Uterus (tissue), 4 donors: ENCODE data around the gene ADGRL2. TPM values are rescaled to one million over a fixed set of nuclear protein-coding genes. Genes with fewer than 3 reads are reported as not detected.

Experiments
- DNase-seq, 2 donors: peaks; one replicate each; pipeline ENCODE4 v3.0.0-alpha.2; 2019 to 2020
- H3K27ac ChIP-seq, 2 donors: fragments of 200-600 bp; sonication (generic); 1 replicate in 1 of 2; 2 replicates in 1 of 2; pipeline ENCODE4 v1.5.1; 2016 to 2018
- H3K27me3 ChIP-seq, 2 donors: fragments of 200-600 bp; sonication (generic); one replicate each; pipeline ENCODE4 v1.5.1; 2018 to 2019; ENCODE audit warnings: control low read depth in 1 of 2
- H3K36me3 ChIP-seq, 2 donors: fragments of 200-600 bp; sonication (generic); one replicate each; pipeline ENCODE4 v1.5.1; 2019; ENCODE audit warnings: control low read depth in 1 of 2
- H3K4me1 ChIP-seq, 2 donors: fragments of 200-600 bp; sonication (generic); one replicate each; pipeline ENCODE4 v1.5.1; 2018 to 2019; ENCODE audit warnings: control low read depth in 1 of 2
- H3K4me3 ChIP-seq, 2 donors: fragments of 200-600 bp; sonication (generic); 1 replicate in 1 of 2; 2 replicates in 1 of 2; pipeline ENCODE4 v1.5.1; 2018 to 2019; ENCODE audit warnings: mild to moderate bottlenecking in 1 of 2
- H3K9me3 ChIP-seq, 2 donors: fragments of 200-600 bp; sonication (generic); one replicate each; pipeline ENCODE4 v1.5.1; 2019; ENCODE audit warnings: control low read depth in 1 of 2
- CTCF ChIP-seq, 4 experiments: fragments of 200-600 bp in 2 of 4; fragments of 450-650 bp in 2 of 4; sonication (generic) in 2 of 4; IDR thresholded peaks; one replicate each; pipeline ENCODE4 v1.5.1; 2016 to 2019; ENCODE audit warnings: antibody characterized with exemption in 4 of 4, mild to moderate bottlenecking in 2 of 4, moderate library complexity in 1 of 4
- POLR2A ChIP-seq, 2 donors: fragments of 450-650 bp; IDR thresholded peaks; one replicate each; pipeline ENCODE4 v1.6.1; 2016; ENCODE audit warnings: antibody characterized with exemption in 2 of 2, mild to moderate bottlenecking in 1 of 2, moderate library complexity in 1 of 2
- intact Hi-C: fragments of 100-400 bp; cut with DNase I; formaldehyde crosslinking; loops from one replicate; pipeline ENCODE4 v1.15.1; 2023; ENCODE audit warnings: low total_unique reads
- total RNA-seq, 4 donors: library from RNA; depleted of rRNA in 3 of 4; stranded (reverse); fragments of >200 nt in 3 of 4; gene quantifications; one replicate each; pipeline versions ENCODE4 v1.1.0 to v1.2.4, GENCODE V29; 2014 to 2023
- donor health status: DM: yes; HTN: yes; CAD: no.

Gene ADGRL2
- total RNA-seq, 4 donors from 2014 or later: 29.1 to 200 (median 50.7) TPM

- Histone ChIP-seq H3K36me3 (no peaks in the 10 kb centered on the region), H3K4me1 (no peaks in the 10 kb centered on the region), H3K9me3 (no peaks in the 10 kb centered on the region), H3K27ac (no peak overlapping the region), H3K4me3 (no peak overlapping the region), H3K27me3 (no peaks in the 10 kb centered on the region)
- DNase-seq: no peak
- intact Hi-C loops: no loop called here
- no peak for TF ChIP-seq POLR2A (IDR thresholded peaks at IDR 0.05)
Observed at GRCh38 chr1:81758181-81758580, 42.6 kb upstream of the ADGRL2 start.

DNA sequence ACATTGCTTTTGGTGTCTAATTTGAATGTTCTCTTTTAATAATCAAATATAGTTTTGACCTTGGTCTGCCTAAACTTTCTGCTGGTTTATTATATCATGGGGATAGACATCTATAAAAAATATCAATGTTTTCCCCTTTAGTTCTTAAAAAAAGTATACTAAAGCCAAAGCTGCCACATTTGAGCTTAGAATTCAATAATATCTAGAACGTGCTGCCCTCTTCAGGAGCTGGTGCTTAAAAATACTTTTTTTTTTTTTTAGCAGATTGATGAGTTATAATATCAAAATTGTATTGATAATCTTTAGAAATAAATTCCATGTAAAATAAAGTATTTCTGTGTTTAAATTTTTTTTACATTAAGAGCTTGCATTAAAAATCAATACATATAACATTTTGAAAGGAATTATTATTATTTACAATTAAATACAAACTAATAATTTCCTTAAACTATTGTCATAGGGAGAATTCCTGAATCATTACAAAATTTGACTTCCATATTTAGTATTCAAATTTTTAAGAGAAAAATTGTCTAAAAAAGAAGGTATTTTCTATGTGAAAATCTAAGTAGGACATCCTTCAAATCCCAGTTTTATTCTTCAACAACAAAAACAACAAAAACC, 40.1 kb upstream of the ADGRL2 start:
- no peaks in the 10 kb centered on the region for H3K9me3 ChIP-seq
- no peaks in the 10 kb centered on the region for H3K27me3 ChIP-seq
- intact Hi-C loops: no loop called here
- DNase-seq: no peak
- no peak overlapping the region for H3K27ac ChIP-seq
- TF ChIP-seq POLR2A (IDR thresholded peaks at IDR 0.05): no peak
- peak in 2 of 4 experiments; percentile 17 to 18 for TF ChIP-seq CTCF (IDR thresholded peaks at IDR 0.05)
- H3K4me3 ChIP-seq: no peak overlapping the region
- no peaks in the 10 kb centered on the region for H3K36me3 ChIP-seq
- no peaks in the 10 kb centered on the region for H3K4me1 ChIP-seq

DNA sequence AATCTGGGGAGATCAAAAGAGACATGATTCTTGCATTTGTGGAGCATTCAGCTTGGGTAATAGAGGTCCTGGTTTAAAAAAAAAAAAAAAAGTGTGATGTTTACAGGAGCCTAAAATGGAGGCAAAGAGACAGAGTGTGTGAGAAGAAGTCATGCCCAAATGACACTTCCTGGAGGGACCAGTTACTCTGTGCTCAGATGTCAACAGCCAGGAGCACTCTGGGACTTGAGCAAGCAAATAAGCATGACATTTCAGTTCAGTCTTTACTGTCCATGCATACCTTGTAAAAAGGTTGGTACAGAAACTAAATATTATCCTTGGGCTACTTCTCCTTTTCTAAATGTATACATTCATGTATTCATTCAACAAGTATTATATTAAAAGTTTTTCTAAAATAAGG, 25.2 kb upstream of the ADGRL2 start:
- TF ChIP-seq CTCF (IDR thresholded peaks at IDR 0.05) (no peak), POLR2A (IDR thresholded peaks at IDR 0.05) (no peak)
- H3K27ac ChIP-seq: no peak overlapping the region

GRCh38 chr1:81780705-81781454, 19.9 kb upstream of the ADGRL2 start:
- no peaks in the 10 kb centered on the region for H3K36me3 ChIP-seq
- no peaks in the 10 kb centered on the region for H3K4me1 ChIP-seq
- H3K9me3 ChIP-seq: no peaks in the 10 kb centered on the region
- TF ChIP-seq POLR2A (IDR thresholded peaks at IDR 0.05) (no peak), CTCF (IDR thresholded peaks at IDR 0.05) (no peak)
- DNase-seq: no peak
- intact Hi-C loops: no loop called here
- H3K27ac ChIP-seq: no peak overlapping the region
- H3K4me3 ChIP-seq: no peak overlapping the region
- no peaks in the 10 kb centered on the region for H3K27me3 ChIP-seq

More for the DNA sequence above, 25.2 kb upstream of the ADGRL2 start:
- Histone ChIP-seq H3K9me3 (no peaks in the 10 kb centered on the region), H3K4me1 (no peaks in the 10 kb centered on the region), H3K36me3 (no peaks in the 10 kb centered on the region), H3K4me3 (no peak overlapping the region), H3K27me3 (no peaks in the 10 kb centered on the region)
- intact Hi-C loops: no loop called here
- no peak for DNase-seq

DNA sequence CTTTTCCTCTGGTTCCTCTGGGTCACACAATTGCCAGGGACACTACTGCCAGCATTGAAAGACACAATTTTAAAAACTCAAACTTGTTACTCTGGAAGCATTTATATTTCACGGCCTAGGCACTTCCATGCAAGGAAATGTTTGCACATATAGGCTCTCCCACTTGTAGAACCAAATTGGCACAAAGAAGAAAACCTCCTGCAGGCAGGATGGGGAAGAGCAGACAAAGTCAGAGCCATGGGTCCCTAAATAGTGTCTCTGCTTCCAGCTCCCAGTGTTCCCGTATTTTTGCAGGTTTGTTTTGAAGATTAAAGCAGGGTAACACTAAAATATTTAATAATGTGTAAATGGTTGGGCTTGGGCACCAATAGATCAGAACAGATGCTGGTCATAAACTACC, 19.0 kb upstream of the ADGRL2 start:
- Histone ChIP-seq H3K9me3 (no peaks in the 10 kb centered on the region), H3K36me3 (no peaks in the 10 kb centered on the region), H3K4me1 (no peaks in the 10 kb centered on the region), H3K27me3 (no peaks in the 10 kb centered on the region), H3K4me3 (no peak overlapping the region), H3K27ac (no peak overlapping the region)
- DNase-seq: no peak
- TF ChIP-seq POLR2A (IDR thresholded peaks at IDR 0.05) (no peak), CTCF (IDR thresholded peaks at IDR 0.05) (no peak)
- intact Hi-C loops: no loop called here
